HG03442 (cell line): ENCODE measurements around the gene COPS8.

Experiments used
- ATAC-seq: cut with Tn5 transposase; IDR thresholded peaks from one replicate; pipeline ENCODE4 v1.9.1; 2021; ENCODE audit warnings: mild to moderate bottlenecking, moderate library complexity; ENCODE audit not compliant: unreplicated experiment

Gene COPS8

DNA sequence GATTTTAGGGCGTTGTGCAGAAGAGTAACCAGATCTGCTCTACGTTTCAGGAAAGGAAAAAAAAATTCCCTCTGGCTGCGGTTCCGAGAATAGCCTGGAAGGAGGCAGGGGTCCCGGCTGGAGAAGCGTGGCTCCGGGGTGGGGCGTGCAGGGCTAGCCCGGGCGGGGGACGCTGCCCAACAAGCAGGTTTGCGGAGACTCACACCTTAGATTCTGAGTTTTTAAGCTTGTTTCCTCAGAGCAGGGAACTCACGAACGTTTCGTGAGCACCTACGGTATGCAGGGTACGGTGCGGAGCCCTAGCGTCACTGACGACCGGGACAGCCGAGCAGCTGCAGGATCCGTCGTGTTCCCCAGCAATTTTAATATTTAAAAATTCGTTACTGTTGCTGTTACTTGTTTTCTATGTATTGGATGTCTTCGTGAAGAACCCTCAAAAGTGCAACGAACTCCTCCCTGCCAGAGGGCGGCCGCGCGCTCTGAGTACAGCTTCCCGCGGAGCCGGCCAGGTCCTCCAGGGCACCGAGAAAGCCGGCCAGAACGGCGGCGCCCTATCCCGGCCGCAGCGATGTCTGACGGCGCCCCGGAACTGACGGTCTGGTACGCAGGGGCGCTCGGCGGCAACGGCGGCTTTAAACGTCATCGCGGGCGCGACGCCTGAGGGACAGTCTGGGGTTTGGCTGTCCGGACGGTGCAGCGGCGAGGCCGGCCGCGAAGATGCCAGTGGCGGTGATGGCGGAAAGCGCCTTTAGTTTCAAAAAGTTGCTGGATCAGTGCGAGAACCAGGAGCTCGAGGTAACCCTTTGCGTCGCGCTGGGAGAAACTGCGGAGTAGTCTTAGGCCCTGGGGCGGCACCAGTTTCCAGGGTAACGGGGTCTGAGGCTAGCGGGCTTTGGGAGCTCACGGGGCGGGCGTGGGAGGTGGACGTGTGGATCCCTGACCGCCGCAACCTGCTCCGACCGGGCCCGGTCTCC is at the start of gene COPS8:
TSS of gene COPS8 (plus strand) at position 642 of the 974 bp plus-strand sequence. CDS start at position 718, 76 bp downstream.
- ATAC-seq, result peak; percentile 97

DNA sequence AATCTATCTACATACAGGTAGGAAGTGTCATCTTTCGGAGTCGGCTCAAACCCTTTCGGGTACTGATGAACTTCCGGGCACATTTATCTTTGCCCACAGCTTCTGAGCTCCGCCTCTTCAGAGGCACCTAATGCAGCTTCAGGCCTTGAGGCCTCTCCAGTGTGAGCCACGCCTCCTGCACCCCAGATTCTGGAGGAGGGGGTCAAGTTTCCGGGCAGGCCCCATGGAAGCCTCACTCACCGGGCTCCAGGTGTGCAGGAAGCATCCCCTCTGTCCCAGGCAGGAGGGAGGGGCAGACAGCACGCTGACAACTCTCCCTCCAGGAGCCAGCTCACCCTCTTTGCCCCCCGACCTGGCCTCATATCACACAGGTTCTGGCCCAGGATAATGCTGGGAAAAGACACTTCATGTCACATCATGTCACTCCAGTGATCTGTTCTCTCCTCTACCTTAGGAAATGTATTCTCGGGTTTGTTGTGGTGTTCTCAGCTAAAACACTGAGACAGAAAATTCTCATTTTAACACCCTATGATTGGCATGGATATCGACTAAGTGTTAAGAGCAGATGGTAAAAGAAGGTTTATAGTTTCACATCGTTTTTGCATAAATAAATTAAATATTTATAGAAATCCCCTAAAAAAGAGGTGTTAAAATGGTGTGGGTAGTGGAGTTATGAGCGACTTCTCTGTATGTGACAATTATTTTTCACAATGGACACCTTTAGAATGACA is 46.2 kb upstream of the COPS8 start:
- ATAC-seq, result no peak

DNA sequence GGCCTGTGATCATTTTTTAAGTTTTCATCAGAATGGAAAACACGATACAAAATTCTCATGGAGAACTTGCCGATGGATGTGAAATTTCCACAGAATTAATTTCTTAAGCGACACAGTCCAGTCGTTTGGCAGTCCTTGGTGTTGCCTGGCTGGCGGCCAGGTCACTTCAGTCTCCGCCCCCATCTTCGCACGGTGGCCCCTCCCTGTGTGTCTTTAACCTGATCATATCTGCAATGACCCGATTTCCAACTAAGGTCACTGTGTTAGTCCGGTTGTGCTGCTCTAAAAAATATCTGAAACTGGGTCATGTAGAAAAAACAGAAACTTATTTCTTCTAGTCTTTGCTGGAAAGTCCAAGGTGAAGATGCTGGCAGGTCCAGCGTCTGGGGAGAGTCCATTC is 44.5 kb upstream of the COPS8 start:
- no peak for ATAC-seq

DNA sequence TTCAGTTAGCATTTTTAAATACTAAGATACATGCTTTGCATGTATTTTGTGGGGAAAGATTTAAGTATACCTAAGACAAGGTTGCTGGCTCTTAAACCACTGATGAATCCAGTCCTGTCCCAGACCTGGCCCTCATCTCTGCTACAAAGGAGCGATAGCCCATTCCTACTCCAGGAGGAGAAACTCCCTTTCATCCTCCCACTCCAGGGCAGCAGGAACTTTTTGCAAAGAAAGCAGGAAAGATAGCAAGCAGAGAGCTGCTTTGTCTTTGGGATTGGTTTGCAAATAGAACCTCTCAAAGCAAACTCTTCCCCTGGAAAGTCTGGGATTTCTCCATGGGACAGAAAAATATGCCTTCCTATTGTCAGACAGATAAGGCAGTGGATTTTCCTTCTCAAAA is 43.6 kb upstream of the COPS8 start:
- no peak for ATAC-seq

DNA sequence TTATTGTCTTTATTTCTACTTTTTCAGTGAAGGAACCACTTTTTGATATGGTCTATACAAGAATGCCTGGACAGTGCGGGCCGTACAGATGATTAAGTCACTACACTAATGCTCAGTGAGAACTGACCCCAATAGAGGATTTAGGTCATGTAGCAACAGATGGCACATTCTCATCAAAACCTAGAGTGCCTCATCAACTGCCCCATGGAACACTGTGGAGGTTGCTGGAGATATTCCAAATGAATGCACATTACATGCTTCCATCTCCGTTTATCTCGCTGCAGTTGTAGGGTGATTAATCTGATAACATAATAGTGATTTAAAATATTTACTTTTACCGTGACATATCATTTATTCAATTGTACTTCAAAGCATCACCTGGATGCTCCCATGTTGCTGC is 41.8 kb upstream of the COPS8 start:
- ATAC-seq, result no peak

DNA sequence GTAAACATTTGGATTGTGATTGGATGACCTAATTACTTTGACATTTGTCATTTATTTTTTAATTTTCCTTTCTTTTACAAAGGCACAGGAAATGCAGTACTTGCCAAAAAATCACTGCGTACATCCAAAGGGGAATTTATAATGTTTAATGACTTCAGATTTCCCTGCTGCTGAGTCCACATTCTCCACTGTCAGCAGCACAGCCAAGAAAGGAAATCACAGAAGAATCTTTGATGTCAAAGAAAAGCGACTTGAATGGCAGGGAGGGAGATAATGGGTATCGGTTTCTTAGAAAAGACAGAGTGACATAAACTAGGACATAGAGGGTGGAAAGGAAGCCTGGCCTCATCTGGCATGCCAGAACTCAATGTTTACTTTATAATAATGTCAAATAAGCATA is 41.4 kb upstream of the COPS8 start:
- no peak for ATAC-seq

DNA sequence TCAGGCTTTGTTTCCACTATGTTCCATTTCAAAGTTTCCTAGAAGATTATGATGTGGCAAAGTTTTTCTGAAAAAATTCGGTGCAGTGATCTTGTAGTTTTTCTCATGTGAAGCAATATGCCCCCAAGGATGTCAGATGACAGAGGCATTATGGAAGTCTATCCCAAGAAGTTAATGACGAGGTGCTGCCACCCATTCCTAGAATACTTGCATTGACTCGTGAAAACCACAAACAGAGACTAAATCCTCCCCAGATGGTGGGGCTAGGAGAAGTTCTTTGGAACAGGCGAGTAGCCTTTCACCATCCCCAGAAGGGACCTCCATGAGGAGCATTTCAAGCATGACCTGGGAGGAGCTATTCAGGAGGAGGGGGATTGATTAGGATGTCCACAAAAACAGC is 40.2 kb upstream of the COPS8 start:
- no peak for ATAC-seq

DNA sequence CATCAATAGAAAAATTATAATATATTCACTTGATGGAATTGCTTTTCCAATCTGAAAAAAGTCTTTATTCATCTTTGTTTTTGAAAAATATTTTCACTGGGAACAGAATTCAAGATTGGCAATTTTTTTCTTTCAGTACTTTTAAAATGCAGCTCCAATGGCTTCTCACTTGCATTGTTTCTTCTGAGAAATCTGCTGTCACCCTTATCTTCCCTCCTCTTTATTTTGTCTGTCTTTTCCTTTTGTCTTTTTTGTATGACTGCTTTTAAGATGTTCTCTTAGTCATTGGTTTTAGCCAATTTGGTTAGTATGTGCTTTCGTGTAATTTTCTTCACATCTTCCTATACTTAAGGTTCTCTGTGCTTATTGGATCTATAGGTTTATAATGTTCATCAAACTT is 37.1 kb upstream of the COPS8 start:
- no peak for ATAC-seq

DNA sequence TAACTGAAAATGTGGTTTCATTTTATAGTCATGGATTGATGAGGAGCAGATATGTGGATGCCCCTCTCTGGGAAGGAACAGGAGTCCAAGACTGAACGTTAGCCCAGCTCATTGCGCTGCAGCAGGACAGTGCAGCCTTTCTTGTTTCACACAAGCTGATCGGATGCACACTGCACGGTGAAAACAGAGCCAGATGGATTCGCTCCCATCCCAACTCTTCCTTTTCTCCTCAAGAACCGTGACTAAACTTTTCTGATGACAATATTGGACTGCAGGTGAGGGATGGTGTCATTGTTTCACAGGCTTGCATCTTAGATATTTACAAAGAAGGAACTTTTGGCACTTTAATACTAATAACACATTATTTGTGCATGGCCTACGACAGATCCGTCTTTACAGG is 33.8 kb upstream of the COPS8 start:
- ATAC-seq, result no peak

DNA sequence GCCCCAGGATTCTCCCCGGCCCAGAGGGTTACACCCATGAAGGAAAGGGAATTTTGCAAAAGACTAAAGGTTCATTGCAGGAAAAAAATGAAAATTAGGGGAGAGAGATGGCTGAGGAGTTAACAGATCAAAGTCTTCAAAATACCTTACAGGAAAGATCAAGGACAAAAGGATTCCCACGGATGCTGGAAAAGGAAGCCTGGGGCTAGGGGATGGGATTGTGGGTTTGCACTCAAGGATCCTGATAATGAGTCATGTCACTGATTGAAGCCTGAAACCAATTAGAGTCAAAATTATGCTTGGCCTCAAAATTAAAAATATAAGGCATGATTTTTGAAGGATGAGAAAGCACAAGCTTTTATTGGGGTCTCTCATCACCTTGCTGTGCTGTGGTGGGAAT is 32.6 kb upstream of the COPS8 start:
- no peak for ATAC-seq

DNA sequence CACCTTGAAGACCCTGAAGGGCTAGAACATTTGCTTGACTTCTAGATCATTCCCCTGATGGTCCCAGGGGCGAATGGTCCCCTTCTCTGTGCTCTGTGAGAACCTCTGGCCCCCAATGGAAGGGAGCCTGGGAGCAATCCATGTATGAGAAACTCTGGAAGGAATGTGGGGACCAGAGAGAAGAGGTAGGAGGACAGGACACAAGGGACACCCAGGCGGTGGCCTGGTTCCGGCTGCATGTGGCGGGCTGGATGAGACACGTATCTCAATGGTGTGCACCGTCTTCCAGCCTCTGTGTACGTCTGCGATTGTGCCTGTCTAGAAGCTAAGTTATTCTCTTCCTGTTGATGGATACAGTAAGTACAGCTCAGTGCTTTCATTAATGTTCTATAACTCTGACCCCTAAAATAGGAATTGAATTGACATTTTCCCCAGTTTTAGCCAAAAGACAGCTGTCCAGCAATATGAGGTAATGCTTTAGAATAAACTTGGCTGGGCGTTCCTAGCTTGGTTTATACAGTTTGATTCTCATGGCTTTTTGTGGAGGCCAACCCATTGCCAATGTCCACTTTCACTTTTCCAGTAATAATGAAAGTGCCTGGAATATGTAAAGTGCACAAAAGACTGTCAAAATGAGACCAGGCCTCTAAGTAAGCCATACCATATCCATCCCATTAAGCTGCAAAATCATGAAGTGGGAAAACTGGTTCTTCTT is 30.1 kb upstream of the COPS8 start:
- no peak for ATAC-seq

DNA sequence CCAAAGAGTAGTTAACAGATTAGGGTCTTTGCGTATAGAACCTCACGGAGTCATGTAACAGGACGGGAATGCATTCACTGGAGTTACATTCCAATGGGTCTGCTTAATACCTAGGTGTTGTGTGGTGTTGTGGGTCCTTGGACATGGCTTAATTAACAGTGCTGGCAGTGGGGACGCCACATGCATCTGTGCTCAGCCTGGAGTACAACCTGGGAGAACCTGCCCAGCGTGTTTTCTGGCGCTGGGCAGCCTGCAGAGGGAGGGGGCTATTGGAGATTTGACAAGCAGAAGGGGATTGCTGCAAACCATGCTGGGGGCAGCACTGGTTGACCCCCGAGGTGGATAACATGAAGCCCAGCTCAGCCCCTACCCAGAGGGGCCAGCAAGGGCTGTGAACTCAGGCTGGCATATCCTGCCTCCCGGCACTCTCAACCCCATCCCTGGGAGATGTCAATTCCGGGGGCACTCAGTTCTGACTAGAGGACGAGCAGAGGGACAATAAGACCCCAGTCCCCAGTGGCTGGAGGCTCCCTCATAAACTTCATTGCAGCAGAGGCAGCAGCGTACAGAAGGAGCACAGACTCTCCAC is 29.3 kb upstream of the COPS8 start:
- no peak for ATAC-seq

DNA sequence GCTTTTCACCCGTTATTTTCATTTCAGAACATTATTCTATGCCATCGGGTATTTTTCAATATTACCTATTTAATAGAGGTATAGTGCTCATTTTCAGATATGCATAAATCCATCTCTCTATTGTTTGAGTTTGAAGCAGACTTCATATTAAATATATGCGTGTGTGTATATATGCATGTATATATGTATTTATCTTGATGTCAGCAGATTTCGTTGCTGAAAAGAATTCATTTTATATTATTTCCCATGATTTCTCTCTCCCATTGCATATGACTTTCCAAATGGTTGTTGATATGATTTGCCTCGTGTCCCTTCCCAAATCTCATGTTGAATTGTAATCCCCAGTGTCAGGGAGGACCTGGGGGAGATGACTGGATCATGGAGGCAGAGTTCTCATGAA is 28.6 kb upstream of the COPS8 start:
- no peak for ATAC-seq

DNA sequence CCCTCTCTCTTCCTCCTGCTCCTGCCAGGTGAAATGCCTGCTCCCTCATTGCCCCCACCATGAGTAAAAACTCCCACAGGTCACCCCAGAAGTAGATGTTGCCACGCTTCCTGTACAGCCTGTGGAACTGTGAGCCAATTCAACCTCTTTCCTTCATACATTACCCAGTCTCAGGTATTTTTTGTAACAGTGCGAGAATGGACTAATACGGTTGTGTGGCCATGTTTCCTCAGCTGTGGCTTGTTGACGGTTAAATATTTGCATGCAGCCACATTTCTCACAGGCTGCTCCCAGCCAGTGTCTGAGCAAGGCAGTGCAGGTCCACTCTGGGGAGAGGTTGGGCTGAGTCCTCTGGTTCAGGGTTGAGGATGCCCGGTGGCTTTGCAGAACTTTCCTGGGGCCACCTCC is 27.8 kb upstream of the COPS8 start:
- ATAC-seq, result peak; percentile 71

DNA sequence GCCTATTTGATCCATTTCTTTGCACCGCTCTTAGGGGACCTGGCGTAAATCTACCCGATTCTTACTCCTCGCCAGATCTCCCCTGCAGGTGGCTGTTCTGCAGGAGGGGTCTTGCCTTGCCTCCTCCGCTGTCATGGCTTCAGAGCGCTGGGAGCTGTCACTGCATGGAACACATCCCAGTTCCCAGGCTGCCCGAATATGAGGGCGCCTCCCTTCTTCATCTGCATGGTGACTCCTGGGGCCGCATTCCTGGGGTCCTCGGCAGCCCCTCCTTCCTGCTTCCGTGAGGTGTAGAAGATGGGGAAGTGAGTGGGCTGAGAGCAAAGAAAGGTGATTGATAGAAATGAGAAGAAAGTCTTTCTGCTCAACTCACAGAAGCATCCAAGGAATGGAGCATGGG is 27.3 kb upstream of the COPS8 start:
- no peak for ATAC-seq

DNA sequence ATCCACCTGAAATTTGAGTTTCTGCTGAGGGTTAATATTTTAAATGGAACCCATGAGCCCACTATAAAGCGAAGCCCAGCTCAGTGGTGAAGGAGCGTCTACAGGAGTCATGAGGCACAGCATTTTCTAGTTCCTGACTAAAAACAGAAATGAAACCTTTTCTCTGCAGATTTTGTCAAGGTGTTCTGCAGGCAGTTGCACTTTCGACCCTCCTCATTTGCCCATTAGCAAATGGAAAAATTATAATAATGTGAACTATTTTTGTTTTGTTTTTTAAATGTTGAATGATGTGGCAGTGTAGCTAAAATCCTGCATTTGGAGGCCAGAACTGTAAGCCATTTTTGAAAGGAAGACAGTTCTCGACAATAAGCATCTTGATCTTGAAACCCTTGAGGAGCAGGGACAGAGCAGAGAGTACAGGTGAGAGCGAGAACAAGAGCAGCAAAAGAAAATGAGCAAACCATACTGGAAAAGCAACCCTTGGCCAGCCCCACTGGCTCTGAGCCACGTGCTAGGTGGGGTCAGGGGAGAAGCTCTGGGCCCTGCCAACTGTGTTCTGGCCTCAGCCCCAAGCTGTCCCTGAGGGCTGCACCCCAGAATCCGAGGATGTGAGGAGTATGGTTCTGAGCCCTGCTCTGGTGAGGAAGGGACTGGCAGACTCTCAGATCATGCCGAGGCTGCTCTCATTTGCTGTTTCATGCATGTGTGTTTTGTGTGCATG is 26.4 kb upstream of the COPS8 start:
- ATAC-seq, result peak; percentile 54

DNA sequence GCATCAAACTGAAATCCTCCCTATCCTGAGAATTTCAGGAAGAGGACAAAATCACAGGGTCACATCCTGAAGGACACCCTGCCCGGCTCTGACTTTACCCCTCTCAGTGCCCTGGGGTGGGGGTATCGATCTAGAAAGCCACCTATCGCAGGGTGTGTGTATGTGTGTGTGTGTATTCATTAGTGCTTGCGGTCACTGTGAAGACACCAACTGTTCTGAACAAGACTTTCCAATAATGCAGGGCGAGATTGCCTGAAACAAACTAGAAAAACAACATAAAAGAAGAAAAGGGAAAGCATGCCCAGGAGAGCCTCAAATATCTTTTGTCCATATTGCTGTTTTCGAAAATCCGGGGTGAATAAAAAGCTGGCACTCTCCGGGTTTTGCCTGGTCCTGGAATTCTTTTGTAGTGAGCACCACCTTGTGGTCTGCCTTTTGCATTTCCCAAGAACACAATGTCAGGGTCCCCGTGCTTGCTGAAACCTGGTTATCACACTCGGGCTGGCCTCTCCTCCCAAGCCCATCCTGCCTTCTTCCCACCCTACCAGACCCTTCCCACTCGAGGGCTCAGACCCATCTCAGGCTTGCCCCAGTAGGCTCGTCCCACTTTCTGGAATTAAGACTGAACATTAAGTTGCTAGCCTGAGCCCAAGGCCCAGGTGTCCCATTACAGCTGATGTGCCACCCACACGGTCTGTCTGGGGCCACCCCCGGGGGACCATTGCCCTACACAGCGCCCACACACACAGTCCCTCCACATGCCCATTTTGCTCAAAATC is 25.0 kb upstream of the COPS8 start:
- no peak for ATAC-seq

DNA sequence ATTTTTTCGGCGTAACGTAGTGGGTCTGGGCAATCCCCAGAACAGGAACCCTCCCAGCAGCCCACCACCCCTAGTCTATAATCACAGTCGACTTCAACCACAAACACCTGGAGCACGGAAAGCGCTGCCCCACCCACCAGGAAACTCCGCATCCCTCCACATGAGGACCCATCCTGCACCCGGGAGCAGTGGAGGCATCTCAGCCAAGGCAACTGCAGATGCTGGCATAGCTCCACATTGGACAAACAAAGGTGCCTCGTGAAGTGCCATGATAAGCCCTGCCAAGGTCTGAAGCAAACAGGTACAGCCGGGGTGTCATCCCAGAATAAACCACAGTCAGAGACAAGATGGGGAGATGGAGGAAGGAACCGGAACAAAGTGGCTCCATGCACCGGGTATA is 24.3 kb upstream of the COPS8 start:
- ATAC-seq, result no peak

DNA sequence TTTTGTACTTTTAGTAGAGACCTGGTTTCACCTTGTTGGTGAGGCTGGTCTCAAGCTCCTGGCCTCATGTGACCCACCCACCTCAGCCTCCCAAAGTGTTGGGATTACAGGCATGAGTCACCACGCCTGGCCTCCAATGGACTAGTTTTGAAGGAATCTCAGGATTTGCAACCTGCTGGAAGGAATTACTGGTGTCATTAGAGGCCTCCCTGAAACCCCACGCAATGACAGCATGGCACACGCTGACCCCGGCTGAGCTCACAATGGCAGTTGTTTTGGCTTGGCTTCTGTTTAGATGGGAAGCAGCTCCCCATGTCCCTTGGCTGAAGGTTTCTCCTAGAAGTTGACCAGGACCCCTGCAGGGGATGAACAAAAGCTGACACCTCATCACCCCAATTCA is 23.1 kb upstream of the COPS8 start:
- no peak for ATAC-seq
